Ishikawa (cell line): ENCODE measurements around the gene DUS1L.

Experiments
- CEBPB ChIP-seq: IDR thresholded peaks from 2 replicates; pipeline ENCODE4 v1.6.1; 2012
- CREB1 ChIP-seq: IDR thresholded peaks from 2 replicates; pipeline ENCODE4 v1.6.1; 2012; ENCODE audit warnings: low read depth
- EP300 ChIP-seq: IDR thresholded peaks from 2 replicates; pipeline ENCODE4 v1.6.1; 2012; ENCODE audit warnings: borderline replicate concordance
- TAF1 ChIP-seq: IDR thresholded peaks from 2 replicates; pipeline ENCODE4 v1.6.1; 2012; ENCODE audit warnings: low read depth, mild to moderate bottlenecking
- TF ChIP-seq, protein P1 (sequence below): IDR thresholded peaks from 2 replicates; pipeline ENCODE4 v1.6.1; 2012
- TF ChIP-seq, protein P2 (sequence below): IDR thresholded peaks from 2 replicates; pipeline ENCODE4 v1.6.1; 2012; ENCODE audit warnings: low read depth, mild to moderate bottlenecking

DNA sequence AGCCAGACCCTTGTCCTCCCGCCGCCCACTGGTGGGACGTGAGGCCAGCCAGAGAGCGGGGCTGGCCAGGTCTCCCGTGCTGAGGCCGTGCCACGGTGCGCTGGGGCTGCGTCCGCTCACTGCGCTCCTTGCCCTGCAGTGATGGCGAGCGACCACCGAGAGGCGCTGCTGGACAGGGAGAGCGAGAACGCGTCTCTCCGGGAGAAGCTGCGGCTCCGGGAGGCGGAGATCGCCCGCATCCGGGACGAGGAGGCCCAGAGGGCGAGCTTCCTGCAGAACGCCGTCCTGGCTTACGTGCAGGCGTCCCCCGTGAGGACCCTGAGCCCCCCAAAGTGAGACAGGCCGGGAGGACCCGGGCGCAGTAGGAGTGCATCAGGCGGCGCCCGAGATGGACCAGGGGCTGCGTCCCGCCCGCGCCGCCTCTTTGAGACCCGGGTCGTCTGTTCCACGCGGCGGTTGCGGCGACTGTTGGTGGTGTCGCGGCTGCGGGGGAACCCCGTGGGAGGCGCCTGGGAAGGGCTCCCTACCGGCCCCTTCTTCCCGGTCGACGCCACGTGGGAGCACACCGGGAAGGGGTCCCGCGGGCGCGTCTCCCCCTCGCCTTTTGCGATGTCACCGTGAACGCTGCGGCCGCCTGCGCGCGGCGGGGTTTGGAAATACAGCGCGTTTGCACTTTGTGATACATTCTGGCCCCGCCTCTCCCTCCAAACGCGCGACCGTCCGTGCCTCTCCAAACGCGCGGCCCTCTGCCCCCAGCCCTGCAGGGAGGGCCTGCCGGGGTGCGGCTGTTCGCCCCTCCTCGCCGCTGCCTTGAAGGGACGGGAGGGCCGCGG lies 34.9 kb downstream of the DUS1L start:
- TF ChIP-seq, protein P1, sequence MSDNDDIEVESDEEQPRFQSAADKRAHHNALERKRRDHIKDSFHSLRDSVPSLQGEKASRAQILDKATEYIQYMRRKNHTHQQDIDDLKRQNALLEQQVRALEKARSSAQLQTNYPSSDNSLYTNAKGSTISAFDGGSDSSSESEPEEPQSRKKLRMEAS: no peak
- TF ChIP-seq EP300 (no peak), CREB1 (no peak), TAF1 (0 out of 2 replicates have a peak, but pooled peaks have one; percentile 0), CEBPB (no peak)
- TF ChIP-seq, protein P2, sequence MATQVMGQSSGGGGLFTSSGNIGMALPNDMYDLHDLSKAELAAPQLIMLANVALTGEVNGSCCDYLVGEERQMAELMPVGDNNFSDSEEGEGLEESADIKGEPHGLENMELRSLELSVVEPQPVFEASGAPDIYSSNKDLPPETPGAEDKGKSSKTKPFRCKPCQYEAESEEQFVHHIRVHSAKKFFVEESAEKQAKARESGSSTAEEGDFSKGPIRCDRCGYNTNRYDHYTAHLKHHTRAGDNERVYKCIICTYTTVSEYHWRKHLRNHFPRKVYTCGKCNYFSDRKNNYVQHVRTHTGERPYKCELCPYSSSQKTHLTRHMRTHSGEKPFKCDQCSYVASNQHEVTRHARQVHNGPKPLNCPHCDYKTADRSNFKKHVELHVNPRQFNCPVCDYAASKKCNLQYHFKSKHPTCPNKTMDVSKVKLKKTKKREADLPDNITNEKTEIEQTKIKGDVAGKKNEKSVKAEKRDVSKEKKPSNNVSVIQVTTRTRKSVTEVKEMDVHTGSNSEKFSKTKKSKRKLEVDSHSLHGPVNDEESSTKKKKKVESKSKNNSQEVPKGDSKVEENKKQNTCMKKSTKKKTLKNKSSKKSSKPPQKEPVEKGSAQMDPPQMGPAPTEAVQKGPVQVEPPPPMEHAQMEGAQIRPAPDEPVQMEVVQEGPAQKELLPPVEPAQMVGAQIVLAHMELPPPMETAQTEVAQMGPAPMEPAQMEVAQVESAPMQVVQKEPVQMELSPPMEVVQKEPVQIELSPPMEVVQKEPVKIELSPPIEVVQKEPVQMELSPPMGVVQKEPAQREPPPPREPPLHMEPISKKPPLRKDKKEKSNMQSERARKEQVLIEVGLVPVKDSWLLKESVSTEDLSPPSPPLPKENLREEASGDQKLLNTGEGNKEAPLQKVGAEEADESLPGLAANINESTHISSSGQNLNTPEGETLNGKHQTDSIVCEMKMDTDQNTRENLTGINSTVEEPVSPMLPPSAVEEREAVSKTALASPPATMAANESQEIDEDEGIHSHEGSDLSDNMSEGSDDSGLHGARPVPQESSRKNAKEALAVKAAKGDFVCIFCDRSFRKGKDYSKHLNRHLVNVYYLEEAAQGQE: no peak
